Spleen (tissue), 7 donors: Measurements from ENCODE around the gene CBX2.

Experiments
- POLR2A ChIP-seq, 3 donors: fragments of 450-650 bp; IDR thresholded peaks; one replicate each; pipeline ENCODE4 v1.5.1; 2017; ENCODE audit warnings: antibody characterized with exemption in 3 of 3, mild to moderate bottlenecking in 1 of 3
- POLR2AphosphoS5 ChIP-seq, 3 donors: sonication (generic); formaldehyde crosslinking; IDR thresholded peaks; one replicate each; pipeline ENCODE4 v1.5.1; 2017; ENCODE audit warnings: antibody characterized with exemption in 3 of 3
- TF ChIP-seq, protein P1 (sequence below), 11 experiments: fragments of 200-600 bp in 7 of 11; fragments of 450-650 bp in 4 of 11; sonication (generic) in 4 of 11; IDR thresholded peaks in 8 of 11; conservative IDR thresholded peaks in 3 of 11; 1 replicate in 7 of 11; 2 replicates in 4 of 11; pipeline versions ENCODE4 v1.4.0 to v1.8.0; 2016 to 2021; ENCODE audit warnings: antibody characterized with exemption in 11 of 11, inconsistent platforms in 4 of 11, mild to moderate bottlenecking in 1 of 11
- donor health status: DM: no; HTN: no; CAD: no; lungs with moderate emphysema.
- donor health status: DM: no; HTN: no; CAD: no.
- donor health status: DM: no; HTN: no; CAD: no.

DNA sequence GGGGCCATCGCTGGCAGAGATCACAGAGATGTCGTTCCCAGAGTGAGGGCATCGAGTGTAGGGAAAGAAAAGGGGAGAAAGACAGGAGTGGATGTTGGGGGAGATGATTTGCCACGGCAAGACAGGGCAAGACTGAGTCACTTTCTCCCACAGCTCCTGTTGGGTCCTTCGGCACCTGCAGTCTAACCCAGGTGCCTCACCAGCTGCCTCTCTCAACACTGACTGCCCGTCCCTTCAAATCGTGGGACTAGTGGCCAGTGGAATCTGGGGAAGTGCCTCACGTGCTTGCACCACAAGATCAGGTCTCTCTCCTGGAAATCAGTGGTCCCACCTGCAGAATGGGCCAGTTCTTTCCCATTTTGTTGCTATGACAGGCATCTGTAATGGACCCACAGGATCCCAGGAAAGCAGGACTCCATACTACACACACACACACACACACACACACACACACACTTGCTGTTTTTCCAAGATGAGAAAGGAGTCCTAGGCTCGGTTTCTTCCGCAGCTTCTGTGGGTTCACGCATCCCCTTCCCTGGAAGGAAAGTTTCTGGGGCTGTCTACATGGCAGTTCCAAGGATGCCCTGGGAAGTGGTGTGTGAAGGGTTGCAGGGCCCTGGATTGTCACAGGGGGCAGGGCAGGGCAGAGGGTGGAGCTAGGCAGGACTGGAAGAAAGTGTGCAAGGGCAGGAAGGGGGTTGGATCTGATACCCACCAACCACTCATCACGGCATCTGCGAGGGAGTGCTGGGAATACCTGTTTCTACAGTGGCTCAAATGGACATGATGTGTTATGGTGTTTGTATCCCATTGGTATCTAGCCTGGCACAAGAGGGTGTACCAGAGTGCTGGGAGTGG is 29.1 kb downstream of the CBX2 start:
- TF ChIP-seq, protein P1, sequence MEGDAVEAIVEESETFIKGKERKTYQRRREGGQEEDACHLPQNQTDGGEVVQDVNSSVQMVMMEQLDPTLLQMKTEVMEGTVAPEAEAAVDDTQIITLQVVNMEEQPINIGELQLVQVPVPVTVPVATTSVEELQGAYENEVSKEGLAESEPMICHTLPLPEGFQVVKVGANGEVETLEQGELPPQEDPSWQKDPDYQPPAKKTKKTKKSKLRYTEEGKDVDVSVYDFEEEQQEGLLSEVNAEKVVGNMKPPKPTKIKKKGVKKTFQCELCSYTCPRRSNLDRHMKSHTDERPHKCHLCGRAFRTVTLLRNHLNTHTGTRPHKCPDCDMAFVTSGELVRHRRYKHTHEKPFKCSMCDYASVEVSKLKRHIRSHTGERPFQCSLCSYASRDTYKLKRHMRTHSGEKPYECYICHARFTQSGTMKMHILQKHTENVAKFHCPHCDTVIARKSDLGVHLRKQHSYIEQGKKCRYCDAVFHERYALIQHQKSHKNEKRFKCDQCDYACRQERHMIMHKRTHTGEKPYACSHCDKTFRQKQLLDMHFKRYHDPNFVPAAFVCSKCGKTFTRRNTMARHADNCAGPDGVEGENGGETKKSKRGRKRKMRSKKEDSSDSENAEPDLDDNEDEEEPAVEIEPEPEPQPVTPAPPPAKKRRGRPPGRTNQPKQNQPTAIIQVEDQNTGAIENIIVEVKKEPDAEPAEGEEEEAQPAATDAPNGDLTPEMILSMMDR (IDR thresholded peaks at IDR 0.05 in 8 of 11, conservative IDR thresholded peaks at IDR 0.05 in 3 of 11) = no peak
- TF ChIP-seq POLR2A (IDR thresholded peaks at IDR 0.05) = no peak
- no peak for TF ChIP-seq POLR2AphosphoS5 (IDR thresholded peaks at IDR 0.05)
